GOT3 (cell line): ENCODE data around the gene SLC22A25.
"Not testable (repeated sequence)": the region's sequence is repeated elsewhere in the genome, so short reads cannot be mapped to it uniquely, and the experiment has no call there.

Experiments
- DNase-seq: peaks from one replicate; lab custom pipeline; 2025; ENCODE audit warnings: mixed read lengths; lab: John Stamatoyannopoulos, UW

SLC22A25 gene

DNA sequence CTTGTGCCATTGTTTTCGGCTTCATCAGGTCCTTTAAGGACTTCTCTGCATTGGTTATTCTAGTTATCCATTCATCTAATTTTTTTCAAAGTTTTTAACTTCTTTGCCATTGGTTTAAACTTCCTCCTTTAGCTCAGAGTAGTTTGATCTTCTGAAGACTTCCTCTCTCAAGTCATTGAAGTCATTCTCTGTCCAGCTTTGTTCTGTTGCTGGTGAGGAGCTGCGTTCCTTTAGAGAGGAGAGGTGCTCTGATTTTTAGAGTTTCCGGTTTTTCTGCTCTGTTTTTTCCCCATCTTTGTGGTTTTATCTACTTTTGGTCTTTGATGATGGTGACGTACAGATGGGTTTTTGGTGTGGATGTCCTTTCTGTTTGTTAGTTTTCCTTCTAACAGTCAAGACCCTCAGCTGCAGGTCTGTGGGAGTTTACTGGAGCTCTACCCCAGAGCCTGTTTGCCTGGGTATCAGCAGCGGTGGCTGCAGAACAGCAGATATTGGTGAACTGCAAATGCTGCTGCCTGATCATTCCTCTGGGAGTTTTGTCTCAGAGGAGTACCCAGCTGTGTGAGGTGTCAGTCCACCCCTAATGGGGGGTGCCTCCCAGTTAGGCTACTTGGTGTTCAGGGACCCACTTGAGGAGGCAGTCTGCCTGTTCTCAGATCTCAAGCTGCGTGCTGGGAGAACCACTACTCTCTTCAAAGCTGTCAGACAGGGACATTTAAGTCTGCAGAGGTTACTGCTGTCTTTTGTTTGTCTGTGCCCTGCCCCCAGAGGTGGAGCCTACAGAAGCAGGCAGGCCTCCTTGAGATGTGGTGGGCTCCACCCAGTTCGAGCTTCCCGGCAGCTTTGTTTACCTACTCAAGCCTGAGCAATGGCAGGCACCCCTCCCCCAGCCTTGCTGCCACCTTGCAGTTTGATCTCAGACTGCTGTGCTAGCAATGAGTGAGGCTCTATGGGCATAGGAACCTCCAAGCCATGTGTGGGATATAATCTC lies 7.6 kb downstream of the SLC22A25 start:
- DNase-seq, result not testable (repeated sequence)

DNA sequence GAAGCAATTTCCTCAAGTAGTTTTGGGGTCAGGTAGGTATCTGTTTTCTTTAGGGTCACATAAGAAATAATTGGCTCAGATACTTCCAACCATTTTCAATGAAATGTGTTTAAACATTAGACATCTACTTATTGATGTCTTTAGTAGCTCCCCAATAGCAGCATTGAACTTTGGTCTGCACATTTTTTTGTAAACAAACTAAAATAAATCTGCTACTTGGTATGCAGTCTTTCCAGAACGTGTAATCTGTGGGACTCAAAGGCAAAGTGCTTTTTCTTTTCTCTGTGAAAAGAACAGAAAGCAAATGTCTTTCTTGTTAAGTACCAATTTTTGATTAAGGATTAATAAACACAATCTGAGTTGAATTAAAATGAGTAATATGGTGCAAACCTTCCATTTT lies 13.6 kb downstream of the SLC22A25 start:
- no peak for DNase-seq

DNA sequence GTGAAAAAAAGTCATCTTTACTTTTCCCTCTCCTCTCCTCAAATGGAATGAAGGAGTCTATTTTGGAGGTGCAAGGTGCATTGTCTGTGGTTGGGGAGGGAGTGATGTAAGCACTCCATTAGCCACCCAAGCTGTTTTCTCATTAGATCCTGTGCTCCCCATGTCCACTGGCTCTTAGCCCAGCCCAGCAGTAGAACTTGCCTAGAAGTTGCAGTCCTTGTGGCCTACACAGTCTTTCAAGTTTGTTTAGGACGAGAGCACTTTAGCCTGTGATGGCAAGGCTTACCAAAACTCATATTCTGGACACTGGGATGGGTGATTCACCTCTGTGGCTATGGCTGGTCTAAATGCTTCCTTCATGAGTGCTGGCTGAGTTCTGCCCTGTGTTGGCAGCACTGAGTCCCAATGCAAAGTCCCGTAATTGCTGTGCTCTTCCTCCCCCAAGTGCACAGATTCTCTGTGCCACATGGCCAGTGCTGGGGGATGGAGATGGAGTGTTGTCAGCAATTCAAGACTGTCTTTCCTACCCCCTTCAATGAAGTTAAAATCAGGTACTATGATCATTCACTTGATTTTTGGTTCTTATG lies 15.8 kb downstream of the SLC22A25 start:
- no peak for DNase-seq

- no peak for DNase-seq
These were observed 16.8 kb downstream of the SLC22A25 start for GRCh38 chr11:63226488-63227114.

- DNase-seq, result no peak
These were observed 29.3 kb downstream of the SLC22A25 start for GRCh38 chr11:63214093-63214492.

DNA sequence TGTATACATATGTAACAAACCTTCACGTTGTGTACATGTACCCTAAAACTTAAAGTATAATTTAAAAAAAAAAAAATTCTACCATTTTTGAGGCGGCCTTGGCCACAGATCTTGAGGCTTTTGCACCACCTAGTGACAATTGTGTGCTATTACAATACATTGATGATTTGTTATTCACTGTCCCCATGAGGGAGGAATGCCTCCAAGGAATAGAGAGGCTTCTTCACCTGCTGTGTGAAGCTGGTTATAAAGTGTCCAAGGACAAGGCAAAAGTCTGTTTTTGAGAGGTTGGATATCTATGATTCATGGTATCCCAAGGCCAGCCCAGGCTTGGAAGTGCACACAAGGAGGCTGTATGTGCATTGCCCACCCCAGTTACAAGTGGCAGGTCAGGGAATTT lies 30.7 kb downstream of the SLC22A25 start:
- DNase-seq, result no peak

DNA sequence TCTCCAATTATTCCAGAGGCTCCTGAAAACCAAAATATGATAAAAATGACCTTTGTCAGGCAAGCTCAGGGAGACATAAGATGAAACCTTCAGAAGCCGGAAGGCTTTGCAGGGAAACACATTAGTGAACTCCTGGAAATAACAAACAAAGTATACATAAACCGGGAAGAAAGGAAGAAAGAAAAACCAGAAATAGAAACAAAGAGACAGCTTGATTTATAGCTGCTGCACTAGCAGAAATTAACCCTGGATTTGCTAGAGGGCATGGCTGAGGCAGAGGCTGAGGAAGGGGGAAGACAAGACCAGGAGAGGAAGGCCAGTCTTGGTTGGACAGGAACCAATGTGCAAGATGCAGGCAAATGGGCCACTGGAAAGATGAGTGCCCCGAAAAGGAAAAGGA lies 33.3 kb downstream of the SLC22A25 start:
- DNase-seq, result no peak
